HCT116 (cell line): ENCODE data around the gene NRGN.

Experiments used
- CBX3 ChIP-seq: IDR thresholded peaks from 2 replicates; pipeline ENCODE4 v1.6.1; 2012; ENCODE audit warnings: low read depth
- EGR1 ChIP-seq: IDR thresholded peaks from 2 replicates; pipeline ENCODE4 v1.6.1; 2012; ENCODE audit warnings: low read depth
- EZH2 ChIP-seq: fragments of 200-600 bp; sonication (generic); IDR thresholded peaks from 2 replicates; pipeline ENCODE4 v1.6.1; 2017; ENCODE audit warnings: antibody characterized with exemption, mixed run types
- EZH2phosphoT487 ChIP-seq: fragments of 200-600 bp; IDR thresholded peaks from 2 replicates; pipeline ENCODE4 v1.6.1; 2018; ENCODE audit warnings: antibody characterized with exemption, borderline replicate concordance
- POLR2AphosphoS5 ChIP-seq: IDR thresholded peaks from 2 replicates; pipeline ENCODE4 v1.6.1; 2011; ENCODE audit warnings: mild to moderate bottlenecking, low read depth, low read length, moderate library complexity
- SP1 ChIP-seq: IDR thresholded peaks from 2 replicates; pipeline ENCODE4 v1.6.1; 2012; ENCODE audit warnings: low read depth
- TF ChIP-seq, protein P1 (sequence below), 3 experiments: fragments of 200-600 bp in 1 of 3; sonication (generic) in 1 of 3; IDR thresholded peaks in 2 of 3; conservative IDR thresholded peaks in 1 of 3; 2 replicates each; pipeline ENCODE4 v1.5.1; 2012 to 2017; ENCODE audit warnings: low read depth in 2 of 3, low read length in 2 of 3, antibody characterized with exemption in 1 of 3, borderline replicate concordance in 1 of 3, control low read depth in 1 of 3, mild to moderate bottlenecking in 1 of 3, mixed read lengths in 1 of 3, mixed run types in 1 of 3, moderate library complexity in 1 of 3; ENCODE audit not compliant: insufficient read depth in 1 of 3
- TF ChIP-seq, protein P2 (sequence below): IDR thresholded peaks from 2 replicates; pipeline ENCODE4 v1.6.1; 2012

DNA sequence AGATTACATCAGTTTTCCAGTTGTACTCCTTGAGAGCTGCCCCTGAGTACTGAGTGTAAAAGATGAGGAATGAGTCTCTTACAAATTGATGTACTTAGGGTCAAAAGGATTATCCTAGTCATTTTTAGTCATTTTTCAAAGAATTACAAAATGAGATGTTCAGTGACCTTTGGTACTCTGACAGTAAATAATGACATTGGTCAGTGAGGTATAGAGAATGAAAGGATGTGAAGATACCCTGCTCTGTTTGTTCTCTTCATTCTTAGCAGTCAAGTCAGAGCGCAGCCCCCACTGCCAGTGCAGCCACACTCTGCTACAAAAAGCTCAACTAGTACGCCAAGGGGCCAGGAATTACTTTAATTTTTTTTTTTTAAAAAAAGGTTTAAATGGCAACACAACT lies 26.4 kb downstream of the NRGN start:
- TF ChIP-seq EGR1 (no peak), POLR2AphosphoS5 (no peak), EZH2 (no peak), EZH2phosphoT487 (no peak), CBX3 (no peak), SP1 (no peak)
- TF ChIP-seq, protein P1, sequence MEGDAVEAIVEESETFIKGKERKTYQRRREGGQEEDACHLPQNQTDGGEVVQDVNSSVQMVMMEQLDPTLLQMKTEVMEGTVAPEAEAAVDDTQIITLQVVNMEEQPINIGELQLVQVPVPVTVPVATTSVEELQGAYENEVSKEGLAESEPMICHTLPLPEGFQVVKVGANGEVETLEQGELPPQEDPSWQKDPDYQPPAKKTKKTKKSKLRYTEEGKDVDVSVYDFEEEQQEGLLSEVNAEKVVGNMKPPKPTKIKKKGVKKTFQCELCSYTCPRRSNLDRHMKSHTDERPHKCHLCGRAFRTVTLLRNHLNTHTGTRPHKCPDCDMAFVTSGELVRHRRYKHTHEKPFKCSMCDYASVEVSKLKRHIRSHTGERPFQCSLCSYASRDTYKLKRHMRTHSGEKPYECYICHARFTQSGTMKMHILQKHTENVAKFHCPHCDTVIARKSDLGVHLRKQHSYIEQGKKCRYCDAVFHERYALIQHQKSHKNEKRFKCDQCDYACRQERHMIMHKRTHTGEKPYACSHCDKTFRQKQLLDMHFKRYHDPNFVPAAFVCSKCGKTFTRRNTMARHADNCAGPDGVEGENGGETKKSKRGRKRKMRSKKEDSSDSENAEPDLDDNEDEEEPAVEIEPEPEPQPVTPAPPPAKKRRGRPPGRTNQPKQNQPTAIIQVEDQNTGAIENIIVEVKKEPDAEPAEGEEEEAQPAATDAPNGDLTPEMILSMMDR (IDR thresholded peaks at IDR 0.05 in 2 of 3, conservative IDR thresholded peaks at IDR 0.05 in 1 of 3; ENCODE audit: borderline replicate concordance in 1 of 3, insufficient read depth in 1 of 3, low read depth in 2 of 3, low read length in 2 of 3), result no peak
- TF ChIP-seq, protein P2, sequence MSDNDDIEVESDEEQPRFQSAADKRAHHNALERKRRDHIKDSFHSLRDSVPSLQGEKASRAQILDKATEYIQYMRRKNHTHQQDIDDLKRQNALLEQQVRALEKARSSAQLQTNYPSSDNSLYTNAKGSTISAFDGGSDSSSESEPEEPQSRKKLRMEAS, result no peak
